GM08714 (cell line): ENCODE measurements around the gene SPTLC1.

Source experiments
- H3K4me3 ChIP-seq: fragments of 200-500 bp; sonication (Bioruptor generic); 2 replicates; pipeline ENCODE4 v1.5.1; 2014; ENCODE audit warnings: mild to moderate bottlenecking, low read length, inconsistent platforms
- ZNF274 ChIP-seq: IDR thresholded peaks from 2 replicates; pipeline ENCODE4 v1.6.1; 2012; ENCODE audit warnings: mild to moderate bottlenecking, low read depth, low read length

SPTLC1 gene

DNA sequence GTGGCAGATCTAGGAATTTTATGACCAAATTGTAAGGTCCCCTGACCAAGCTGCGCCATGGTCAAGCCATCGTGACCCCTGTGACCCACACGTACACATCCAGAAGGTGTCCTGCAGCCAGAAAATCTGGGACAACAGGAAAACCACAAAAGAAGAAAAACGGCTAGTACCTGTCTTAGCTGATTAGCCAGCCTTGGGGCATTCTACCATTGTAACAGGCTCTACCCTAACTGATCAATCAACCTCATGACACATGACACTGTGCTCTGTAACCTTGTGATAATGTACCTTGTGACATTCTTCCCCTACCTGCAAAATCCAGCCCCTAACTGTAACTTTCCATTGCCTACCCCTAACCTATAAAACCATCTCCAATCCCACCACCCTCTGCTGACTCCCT, 43.6 kb downstream of the SPTLC1 start:
- no peak overlapping the region for H3K4me3 ChIP-seq
- no peak for TF ChIP-seq ZNF274

DNA sequence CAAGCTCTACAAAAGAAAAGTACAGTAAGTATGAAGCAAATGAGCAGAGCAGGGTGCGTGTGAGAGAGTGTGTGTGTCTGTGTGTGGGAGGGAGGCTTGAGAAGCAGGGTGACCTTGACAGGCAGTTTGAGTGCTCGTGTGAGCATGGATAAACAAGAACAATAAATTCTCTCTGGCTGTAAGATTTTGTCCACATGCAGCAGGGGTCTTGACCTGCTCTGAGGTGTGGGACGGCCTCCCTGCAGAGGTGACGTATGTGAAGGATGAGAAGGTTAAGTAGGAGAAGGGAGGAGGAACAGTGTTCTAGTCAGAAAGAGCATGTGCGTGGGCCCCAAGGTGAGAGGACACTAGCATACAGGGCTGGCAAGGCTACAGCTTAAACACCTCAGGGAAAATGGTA, 49.0 kb downstream of the SPTLC1 start:
- TF ChIP-seq ZNF274 = no peak
- H3K4me3 ChIP-seq = no peak overlapping the region

DNA sequence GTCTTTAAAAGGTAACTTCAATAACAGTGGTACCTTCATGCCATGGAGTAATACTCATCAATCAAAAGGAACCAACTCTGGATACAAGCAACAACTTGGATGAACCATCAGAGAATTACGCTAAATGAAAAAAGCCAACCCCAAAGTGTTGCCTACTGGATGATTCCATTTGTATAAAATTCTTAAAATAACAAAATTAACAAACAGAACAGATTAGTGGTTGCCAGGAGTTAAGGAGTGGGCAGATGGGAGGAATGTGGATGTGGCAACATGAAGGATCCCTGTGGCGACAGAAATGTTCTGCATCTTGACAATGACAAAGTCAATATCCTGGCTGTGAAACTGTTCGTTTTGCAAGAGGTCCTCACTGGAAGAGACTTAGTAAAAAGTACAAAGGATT, 50.5 kb downstream of the SPTLC1 start:
- TF ChIP-seq ZNF274 = no peak
- H3K4me3 ChIP-seq = no peak overlapping the region

DNA sequence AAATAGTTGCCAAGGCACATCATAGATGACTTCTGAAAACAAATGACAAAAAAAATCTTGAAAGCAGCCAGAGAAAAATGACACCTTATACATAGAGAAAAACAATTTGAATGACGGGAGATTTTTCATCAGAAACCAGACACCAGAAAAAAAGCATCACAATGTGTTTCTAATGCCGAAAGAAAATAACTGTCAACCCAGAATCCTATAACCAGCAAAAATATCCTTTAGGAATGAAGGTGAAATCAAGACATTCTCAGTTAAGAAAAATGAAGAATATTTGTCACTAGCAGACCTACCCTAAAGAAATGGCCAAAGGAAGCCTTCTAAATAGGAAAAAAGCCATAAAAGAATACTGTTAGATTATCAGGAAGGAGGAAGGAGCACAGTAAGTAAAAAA, 54.0 kb downstream of the SPTLC1 start:
- TF ChIP-seq ZNF274 = no peak
- no peak overlapping the region for H3K4me3 ChIP-seq

DNA sequence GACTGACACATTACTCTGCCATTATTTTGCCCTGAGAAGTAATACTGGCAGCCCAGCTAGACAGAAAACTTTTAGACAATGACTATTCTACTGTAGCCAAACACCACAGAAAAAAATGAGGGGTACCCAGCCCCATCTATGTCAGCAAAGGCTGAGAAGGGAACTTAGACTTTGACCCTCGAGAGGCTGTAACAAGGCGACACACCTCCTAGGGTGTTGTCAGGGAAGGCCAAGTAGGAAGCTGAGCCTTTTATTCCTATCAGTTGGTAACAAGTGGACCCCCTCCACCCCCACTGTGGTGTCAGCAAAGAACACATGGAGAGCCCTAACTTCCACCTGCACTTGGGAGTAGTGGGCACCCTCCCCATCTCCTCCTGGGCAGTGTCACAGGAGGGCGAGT, 55.6 kb downstream of the SPTLC1 start:
- H3K4me3 ChIP-seq = no peak overlapping the region
- no peak for TF ChIP-seq ZNF274

DNA sequence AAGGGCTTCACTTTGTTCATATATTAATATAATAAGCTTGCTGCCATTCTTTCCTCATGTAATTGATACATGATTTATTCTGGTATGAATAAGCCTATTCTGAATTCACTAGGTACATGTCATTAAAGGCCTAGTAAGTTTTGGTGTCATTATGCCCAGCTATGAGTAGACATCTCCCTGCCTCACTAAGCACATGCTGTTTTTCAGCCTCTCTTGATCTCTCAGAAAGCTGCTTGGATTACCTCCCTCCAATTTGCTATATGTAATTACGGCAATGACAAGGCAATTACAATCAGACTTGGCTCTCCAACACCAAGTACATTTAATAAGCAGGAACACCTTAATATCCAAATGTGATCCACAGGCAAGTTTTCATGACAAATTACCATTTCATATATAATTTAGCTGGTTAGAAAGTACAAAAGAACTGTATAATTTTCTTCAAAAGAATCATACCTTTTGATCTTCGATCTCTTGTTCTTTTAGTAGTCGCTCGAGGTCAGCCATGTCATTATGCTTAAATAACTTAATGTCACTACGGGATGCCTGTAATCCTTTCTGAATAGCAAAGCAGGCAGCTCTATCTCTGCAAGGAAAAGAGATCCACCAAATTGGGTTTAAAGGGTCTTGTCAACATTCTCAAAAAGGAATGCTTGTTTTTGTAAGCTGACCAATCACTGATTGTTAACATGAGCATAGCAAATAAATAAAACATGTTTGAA, 56.3 kb downstream of the SPTLC1 start:
- TF ChIP-seq ZNF274 = no peak
- no peak overlapping the region for H3K4me3 ChIP-seq

DNA sequence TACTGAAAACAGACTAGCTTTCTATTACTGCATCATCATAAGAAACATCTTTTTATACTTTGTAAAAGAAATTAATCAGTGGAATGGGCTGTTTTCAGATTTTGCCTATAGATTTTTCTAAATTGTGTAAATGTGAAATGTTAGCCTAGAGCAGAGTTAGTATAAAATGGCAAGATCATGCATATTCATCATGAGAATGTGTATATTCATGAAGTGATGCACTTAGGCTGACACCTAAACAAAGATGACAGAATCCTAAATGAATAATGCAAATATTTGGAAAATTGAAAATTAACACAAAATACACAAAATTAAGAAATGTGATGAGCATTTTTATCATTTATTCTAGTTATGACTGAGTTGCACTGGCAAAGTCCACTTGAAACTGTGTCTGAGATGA, 57.2 kb downstream of the SPTLC1 start:
- no peak overlapping the region for H3K4me3 ChIP-seq
- TF ChIP-seq ZNF274 = no peak

DNA sequence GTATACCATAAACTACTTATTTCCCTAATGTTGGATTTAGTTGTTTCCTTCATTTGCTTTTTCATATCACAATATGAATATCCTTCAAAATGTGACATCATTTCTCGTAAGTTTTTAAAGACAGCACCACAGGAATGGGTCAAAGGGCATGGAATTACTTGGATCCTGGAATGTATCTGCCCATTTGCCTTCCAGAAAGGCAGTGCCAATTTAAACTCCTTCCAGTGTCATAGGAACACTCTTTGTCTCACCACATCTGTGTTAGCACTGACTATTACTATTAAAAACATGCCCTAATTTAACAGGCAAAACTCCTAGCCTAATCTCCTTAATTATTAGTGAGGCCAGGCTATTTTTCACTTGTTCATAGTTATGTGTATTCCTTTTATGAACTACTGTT, 58.0 kb downstream of the SPTLC1 start:
- no peak for TF ChIP-seq ZNF274

DNA sequence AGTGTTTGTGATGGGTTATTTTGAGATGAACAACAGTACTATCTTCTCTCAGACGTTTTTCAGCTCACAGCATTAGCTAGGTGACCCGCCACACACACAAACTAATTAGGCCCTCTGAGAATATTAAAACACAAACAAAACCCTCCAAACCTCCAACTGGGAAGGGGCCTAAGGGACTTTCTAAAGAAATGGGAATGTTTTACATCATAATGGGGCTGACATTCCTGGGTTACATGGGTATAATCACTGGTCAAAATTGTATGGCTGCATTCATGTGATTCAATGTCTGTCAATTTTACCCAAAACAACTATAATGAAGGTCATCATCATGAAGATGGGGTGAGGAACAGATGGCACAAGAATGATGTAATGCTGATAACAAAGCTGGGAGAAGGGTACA, 59.6 kb downstream of the SPTLC1 start:
- TF ChIP-seq ZNF274 = no peak
- no peak overlapping the region for H3K4me3 ChIP-seq

More for the DNA sequence above, 58.0 kb downstream of the SPTLC1 start:
- no peak overlapping the region for H3K4me3 ChIP-seq

DNA sequence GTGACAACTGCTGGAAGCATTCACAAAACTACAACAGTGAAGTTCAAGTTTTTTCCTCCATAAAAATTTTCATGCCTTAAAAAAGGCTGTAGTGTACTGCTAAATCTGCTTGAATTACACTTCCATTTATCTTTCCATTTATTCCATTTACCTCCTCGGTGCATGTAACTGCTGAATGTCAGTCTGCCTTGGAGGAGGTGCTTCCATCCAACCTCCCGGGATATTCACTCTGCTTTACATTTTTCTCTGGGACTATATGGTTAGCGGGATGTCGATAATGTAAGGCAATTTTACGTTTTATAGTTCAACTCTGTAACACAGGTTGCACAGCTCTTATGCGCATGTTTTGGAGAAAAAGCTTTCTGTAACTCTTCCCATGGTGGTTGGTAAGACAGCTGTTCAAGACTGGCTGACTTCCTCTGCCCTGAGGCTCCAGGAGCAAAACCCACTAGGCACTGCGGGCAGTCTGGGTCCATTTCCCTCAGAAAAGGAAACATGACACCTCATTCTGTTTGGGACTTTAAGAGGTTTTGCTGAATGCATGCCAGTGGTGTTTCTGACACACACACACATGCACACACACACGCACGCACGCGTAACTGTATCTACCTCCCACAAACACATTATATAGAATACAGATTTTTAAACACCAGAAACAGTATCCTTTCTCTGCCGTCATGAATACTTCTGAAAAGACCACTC, 66.1 kb downstream of the SPTLC1 start:
- H3K4me3 ChIP-seq = no peak overlapping the region
- no peak for TF ChIP-seq ZNF274

DNA sequence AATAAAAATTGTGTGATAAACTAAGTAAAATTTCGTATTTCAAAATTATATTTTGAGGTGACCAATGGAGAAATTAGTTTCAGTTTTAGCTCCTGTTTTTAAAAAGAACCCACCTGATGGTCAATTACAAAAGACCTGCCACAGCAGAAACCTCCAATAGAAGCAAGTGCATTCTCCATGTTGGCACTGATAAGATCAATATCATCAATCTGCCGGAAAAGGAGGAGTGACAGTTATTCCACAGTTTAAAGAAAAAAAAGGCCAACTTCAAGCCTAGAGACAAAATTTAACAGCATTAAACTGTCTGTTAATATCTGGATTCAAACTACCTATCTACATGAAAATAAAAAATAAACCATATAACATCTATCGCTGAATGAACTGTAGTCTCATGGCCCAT, 67.7 kb downstream of the SPTLC1 start:
- TF ChIP-seq ZNF274 = no peak
- H3K4me3 ChIP-seq = no peak overlapping the region

DNA sequence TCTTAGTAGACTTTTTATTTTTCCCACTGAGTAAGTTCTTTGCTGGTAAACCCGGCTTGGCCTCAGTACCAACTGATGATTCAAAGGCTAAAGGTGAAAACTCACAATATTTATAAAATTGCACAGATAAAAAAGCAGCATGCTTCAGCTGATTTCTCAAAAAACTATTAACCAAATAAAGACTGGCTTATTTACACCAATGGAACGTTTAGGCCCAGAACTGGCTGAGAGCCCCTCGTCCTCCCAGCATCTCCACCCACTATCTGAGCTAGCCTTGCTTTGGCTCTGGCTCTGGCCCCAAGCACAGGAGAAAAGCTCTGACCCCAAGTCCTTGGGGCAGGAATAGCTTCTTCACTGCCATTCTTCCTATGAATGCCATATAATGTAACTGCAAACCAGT, 68.5 kb downstream of the SPTLC1 start:
- TF ChIP-seq ZNF274 = no peak
- no peak overlapping the region for H3K4me3 ChIP-seq

DNA sequence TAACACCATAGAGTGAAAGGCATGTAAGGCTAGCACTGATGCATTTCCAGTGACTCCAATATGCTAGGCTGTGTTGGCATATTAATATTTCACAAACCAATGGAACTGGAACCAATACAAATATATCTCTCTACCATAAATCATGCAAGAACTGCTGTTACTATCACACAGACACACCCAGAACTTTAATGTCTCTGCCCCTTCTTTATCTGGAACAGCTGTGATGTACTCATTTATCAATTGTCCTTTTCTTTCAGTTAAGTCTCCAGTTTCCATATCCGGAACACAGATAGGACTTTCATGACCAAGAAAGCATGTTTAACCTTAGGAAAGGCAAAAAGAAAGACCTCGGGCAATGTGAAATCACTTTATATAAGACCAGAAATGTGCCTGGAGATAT, 70.3 kb downstream of the SPTLC1 start:
- no peak overlapping the region for H3K4me3 ChIP-seq
- no peak for TF ChIP-seq ZNF274

DNA sequence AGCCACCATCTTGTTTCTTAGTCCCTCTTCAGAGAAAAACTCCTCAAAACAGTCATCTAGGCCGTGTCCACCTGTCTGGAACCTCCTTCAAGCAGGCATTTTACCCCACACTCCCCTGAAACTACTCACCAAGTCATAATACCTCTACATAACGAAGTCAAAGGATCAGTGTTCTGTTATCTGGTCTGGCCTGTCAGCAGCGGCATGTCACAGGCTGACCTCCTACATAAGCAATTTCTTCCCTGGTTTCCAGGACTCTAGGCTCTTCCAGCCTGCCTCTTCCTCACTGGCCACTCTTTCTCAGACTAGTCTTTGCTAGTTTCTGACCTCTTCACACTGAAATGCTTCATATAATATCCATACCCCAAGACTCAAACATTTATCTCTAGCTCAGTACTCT, 72.2 kb downstream of the SPTLC1 start:
- no peak for TF ChIP-seq ZNF274
- no peak overlapping the region for H3K4me3 ChIP-seq

DNA sequence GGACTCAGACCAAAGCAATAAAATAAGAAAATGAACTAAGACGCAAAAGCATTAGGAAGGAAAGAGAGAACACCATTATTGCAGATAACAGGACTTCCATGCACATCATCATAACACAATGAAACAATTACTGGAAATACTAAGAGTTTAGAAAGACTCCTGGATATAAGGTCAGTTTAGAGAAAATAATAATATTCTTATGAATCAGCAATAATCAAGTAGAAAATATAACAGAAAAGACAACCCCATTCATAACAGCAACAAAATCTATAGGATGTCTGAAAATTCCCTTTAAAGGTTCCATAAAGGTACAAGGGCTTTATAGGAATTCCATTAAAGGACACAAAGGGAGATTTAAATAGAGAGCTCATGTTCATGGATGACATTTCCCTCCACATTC, 73.0 kb downstream of the SPTLC1 start:
- no peak overlapping the region for H3K4me3 ChIP-seq
- no peak for TF ChIP-seq ZNF274

DNA sequence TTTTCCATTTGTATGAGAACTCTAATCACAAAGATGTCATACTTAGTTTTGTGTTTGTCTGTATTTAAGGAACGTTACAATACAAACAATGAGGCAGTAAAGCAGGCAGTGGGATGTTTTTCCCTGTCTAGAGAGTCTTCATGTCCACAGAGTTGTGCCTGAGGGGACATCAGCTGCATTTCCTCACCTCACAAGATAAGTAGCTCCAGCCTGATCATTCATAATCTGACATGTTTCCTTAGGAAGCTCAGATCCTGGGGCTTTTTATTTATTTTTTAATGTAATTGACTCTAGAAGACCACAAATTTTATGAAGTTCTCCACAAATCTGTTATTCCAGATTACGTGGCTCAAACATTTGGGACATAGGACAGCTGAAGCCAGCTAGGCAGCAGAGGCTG, 78.5 kb downstream of the SPTLC1 start:
- no peak for TF ChIP-seq ZNF274
- H3K4me3 ChIP-seq = no peak overlapping the region

DNA sequence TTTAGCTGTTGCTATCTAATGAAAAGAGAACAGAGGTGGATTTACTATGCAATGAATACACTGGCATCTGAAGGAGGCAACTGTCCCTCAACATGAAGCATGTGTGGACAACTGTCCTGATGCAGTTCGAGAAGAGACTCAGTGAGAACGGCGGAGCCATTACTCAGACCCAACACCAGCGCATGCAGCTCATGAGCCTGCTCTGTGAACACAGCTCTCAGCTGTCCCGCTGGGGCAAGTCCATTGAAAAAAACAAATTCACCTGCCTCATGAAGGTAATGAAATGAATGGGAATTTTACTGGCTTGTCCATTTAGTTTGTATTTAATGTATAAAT, 78.8 kb downstream of the SPTLC1 start:
- no peak for TF ChIP-seq ZNF274
- H3K4me3 ChIP-seq = no peak overlapping the region
